ENCODE measurements around the gene PTGR3. TPM values are rescaled to one million over a fixed set of nuclear protein-coding genes. Genes with fewer than 3 reads are reported as not detected.

The PTGR3 gene
- total and polyA plus RNA-seq, 3 donors from 2014 or later: 13.9 to 27.9 (median 15.7) TPM

DNA sequence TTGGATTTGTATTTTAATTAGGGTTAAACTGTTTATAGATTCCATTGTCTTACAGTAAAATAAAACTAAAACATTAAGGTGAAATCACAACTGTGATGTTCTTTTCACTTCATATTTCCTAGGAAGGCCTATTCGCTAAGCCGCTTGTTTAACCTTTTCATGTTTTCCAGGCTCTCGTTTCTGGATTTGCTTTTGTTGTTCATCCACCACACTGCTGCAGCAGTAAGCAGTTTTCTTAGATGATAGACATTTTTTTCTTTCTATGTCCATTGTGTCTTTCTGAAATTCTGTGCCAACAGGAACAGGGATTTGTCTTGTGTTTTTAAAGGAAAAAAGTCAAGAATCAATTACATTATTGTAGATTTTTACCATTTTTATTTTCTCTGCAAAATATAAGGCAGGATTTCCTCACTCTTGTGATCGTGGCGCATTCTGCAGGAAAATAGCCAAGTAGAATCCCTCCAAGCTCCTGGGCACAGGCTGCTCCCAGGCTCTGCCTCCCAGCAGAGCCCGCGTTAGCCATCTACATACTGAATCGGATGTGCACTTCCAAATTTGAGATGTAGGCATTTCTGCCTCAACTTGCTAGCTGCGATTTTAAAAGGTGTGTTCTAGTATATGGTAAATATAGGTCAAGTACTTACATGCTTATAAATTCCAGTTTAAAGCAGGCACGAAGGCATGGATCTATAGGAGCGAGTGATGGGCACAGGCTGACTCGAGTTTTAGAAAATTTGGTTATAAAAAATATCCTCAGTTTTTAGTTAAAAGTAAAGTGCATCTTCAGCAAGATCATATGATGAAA, 11.8 kb upstream of the PTGR3 start:
- H3K27me3 ChIP-seq: no peaks in the 10 kb centered on the region
- TF ChIP-seq, protein P1, sequence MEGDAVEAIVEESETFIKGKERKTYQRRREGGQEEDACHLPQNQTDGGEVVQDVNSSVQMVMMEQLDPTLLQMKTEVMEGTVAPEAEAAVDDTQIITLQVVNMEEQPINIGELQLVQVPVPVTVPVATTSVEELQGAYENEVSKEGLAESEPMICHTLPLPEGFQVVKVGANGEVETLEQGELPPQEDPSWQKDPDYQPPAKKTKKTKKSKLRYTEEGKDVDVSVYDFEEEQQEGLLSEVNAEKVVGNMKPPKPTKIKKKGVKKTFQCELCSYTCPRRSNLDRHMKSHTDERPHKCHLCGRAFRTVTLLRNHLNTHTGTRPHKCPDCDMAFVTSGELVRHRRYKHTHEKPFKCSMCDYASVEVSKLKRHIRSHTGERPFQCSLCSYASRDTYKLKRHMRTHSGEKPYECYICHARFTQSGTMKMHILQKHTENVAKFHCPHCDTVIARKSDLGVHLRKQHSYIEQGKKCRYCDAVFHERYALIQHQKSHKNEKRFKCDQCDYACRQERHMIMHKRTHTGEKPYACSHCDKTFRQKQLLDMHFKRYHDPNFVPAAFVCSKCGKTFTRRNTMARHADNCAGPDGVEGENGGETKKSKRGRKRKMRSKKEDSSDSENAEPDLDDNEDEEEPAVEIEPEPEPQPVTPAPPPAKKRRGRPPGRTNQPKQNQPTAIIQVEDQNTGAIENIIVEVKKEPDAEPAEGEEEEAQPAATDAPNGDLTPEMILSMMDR (IDR thresholded peaks at IDR 0.05): no peak
- intact Hi-C loops (cut with DNase I; ENCODE audit: low total_unique reads): no loop called here
- H3K9me3 ChIP-seq: no peaks in the 10 kb centered on the region
- no peak overlapping the region for H3K4me3 ChIP-seq
- no peaks in the 10 kb centered on the region for H3K36me3 ChIP-seq (ENCODE audit: low read depth, missing control alignments)
- no peak for DNase-seq
- H3K27ac ChIP-seq: peak overlapping the region; percentile 25 to 65
- peaks cover 21% of the 10 kb centered on the region for H3K4me1 ChIP-seq
- WGBS, 2 donors: 47 to 54% methylated on average over 12 of the region's 12 CpGs

- Histone ChIP-seq H3K27me3 (no peaks in the 10 kb centered on the region), H3K9me3 (no peaks in the 10 kb centered on the region), H3K36me3 (ENCODE audit: low read depth, missing control alignments) (no peaks in the 10 kb centered on the region), H3K27ac (peak overlapping the region; percentile 25 to 65), H3K4me3 (no peak overlapping the region), H3K4me1 (peaks cover 21% of the 10 kb centered on the region)
- TF ChIP-seq, protein P1 (IDR thresholded peaks at IDR 0.05): no peak
- no peak for TF ChIP-seq POLR2A (IDR thresholded peaks at IDR 0.05)
- intact Hi-C loops (cut with DNase I; ENCODE audit: low total_unique reads): no loop called here
- no peak for DNase-seq
- WGBS, 2 donors: 54 to 67% methylated on average over 11 of the region's 11 CpGs
Observed at GRCh38 chr18:75219745-75220375, 10.9 kb upstream of the PTGR3 start.

- no peak for DNase-seq
- Histone ChIP-seq H3K4me1 (peaks cover 22% of the 10 kb centered on the region), H3K36me3 (ENCODE audit: low read depth, missing control alignments) (no peaks in the 10 kb centered on the region), H3K4me3 (no peak overlapping the region), H3K9me3 (no peaks in the 10 kb centered on the region), H3K27ac (peak overlapping the region; percentile 48 to 66), H3K27me3 (no peaks in the 10 kb centered on the region)
- intact Hi-C loops (cut with DNase I; ENCODE audit: low total_unique reads): no loop called here
- TF ChIP-seq, protein P1 (IDR thresholded peaks at IDR 0.05): no peak
- no peak for TF ChIP-seq POLR2A (IDR thresholded peaks at IDR 0.05)
- 67% methylated on average over 12 of the region's 12 CpGs for WGBS, 2 donors
Observed at GRCh38 chr18:75218065-75218923, 9.4 kb upstream of the PTGR3 start.

DNA sequence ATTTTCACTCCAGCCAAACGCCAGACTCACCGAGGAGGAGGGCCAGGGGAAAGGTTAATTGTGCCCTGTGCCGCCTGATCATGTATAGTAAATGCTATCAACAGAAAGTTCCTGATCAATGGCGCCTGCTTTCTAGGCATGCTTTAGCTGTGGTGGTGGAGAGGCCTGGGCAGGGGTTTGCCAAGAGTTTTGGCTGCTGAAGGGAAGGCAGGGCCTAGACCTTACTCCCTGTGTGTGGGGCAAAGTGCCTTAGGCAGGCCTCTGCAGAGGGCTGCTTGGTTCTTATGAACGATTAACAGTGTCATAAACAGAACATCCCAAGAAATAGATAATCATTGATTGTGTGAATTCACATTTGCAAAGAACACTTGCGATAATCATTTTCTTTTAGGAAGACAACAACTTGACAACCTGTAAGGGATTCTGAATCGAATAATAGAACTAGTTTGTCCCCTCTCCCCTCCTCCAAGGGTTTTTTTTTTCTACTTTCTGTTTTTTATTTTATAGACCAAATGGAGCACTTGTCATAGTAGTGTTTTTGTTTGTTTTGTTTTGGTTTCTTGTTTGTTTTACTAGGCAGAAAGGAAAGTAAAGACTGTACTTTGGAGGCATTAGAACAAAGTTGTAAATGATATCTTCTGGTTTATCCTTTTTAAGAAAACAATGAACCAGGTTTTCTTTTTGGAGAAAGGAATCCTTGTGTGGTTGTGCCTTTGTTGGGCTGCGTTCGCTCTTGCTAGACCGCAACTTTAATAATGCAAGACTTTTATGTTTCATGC, 8.2 kb upstream of the PTGR3 start:
- H3K4me3 ChIP-seq: no peak overlapping the region
- TF ChIP-seq, protein P1 (IDR thresholded peaks at IDR 0.05): no peak
- TF ChIP-seq POLR2A (IDR thresholded peaks at IDR 0.05): no peak
- H3K27ac ChIP-seq: peak overlapping the region; percentile 66 to 89
- H3K9me3 ChIP-seq: no peaks in the 10 kb centered on the region
- intact Hi-C loops (cut with DNase I; ENCODE audit: low total_unique reads): no loop called here
- H3K27me3 ChIP-seq: no peaks in the 10 kb centered on the region
- no peak for DNase-seq
- no peaks in the 10 kb centered on the region for H3K36me3 ChIP-seq (ENCODE audit: low read depth, missing control alignments)
- WGBS, 2 donors: 67% methylated on average over 10 of the region's 10 CpGs
- peaks cover 32% of the 10 kb centered on the region for H3K4me1 ChIP-seq
